NCI-H187 treated with DMSO at 0.1 percent for 48 hours (cell line): ENCODE results near the gene SDK1.

ENCODE experiments used
- DNase-seq: peaks from one replicate; lab custom pipeline; 2025; lab: John Stamatoyannopoulos, UW

The SDK1 gene

GRCh38 chr7:3415861-3416312 lies 114.8 kb downstream of the SDK1 start:
- no peak for DNase-seq

GRCh38 chr7:3416453-3416852 lies 115.4 kb downstream of the SDK1 start:
- no peak for DNase-seq

- DNase-seq, result no peak
Observed at GRCh38 chr7:3425087-3425486, 124.0 kb downstream of the SDK1 start.

GRCh38 chr7:3426064-3426463 lies 125.0 kb downstream of the SDK1 start:
- no peak for DNase-seq

GRCh38 chr7:3427957-3428356 lies 126.9 kb downstream of the SDK1 start:
- DNase-seq, result no peak

- DNase-seq, result no peak
Observed at GRCh38 chr7:3429981-3430380, 128.9 kb downstream of the SDK1 start.

GRCh38 chr7:3430588-3430987 lies 129.5 kb downstream of the SDK1 start:
- DNase-seq, result no peak

- no peak for DNase-seq
Observed at GRCh38 chr7:3431306-3431705, 130.3 kb downstream of the SDK1 start.

- DNase-seq, result no peak
Observed at GRCh38 chr7:3432911-3433310, 131.9 kb downstream of the SDK1 start.

GRCh38 chr7:3434611-3435010 lies 133.6 kb downstream of the SDK1 start:
- DNase-seq, result no peak

- no peak for DNase-seq
Observed at GRCh38 chr7:3436112-3436511, 135.1 kb downstream of the SDK1 start.

- DNase-seq, result no peak
Observed at GRCh38 chr7:3436746-3437145, 135.7 kb downstream of the SDK1 start.

GRCh38 chr7:3437467-3437866 lies 136.4 kb downstream of the SDK1 start:
- no peak for DNase-seq

GRCh38 chr7:3438352-3438751 lies 137.3 kb downstream of the SDK1 start:
- DNase-seq, result no peak

- no peak for DNase-seq
Observed at GRCh38 chr7:3439333-3440030, 138.4 kb downstream of the SDK1 start.

- no peak for DNase-seq
Observed at GRCh38 chr7:3440509-3440908, 139.5 kb downstream of the SDK1 start.

GRCh38 chr7:3443716-3444115 lies 142.7 kb downstream of the SDK1 start:
- no peak for DNase-seq

GRCh38 chr7:3446786-3447185 lies 145.7 kb downstream of the SDK1 start:
- DNase-seq, result no peak

GRCh38 chr7:3451701-3452100 lies 150.6 kb downstream of the SDK1 start:
- DNase-seq, result no peak

- no peak for DNase-seq
Observed at GRCh38 chr7:3453398-3453797, 152.3 kb downstream of the SDK1 start.

- no peak for DNase-seq
Observed at GRCh38 chr7:3455806-3456595, 154.9 kb downstream of the SDK1 start.

GRCh38 chr7:3459111-3459510 lies 158.1 kb downstream of the SDK1 start:
- DNase-seq, result no peak

GRCh38 chr7:3461923-3462322 lies 160.9 kb downstream of the SDK1 start:
- no peak for DNase-seq

GRCh38 chr7:3463696-3464095 lies 162.6 kb downstream of the SDK1 start:
- no peak for DNase-seq
